HepG2 (cell line): ENCODE measurements around the gene TTC31. TPM values are rescaled to one million over a fixed set of nuclear protein-coding genes. Genes with fewer than 3 reads are reported as not detected.

Experiments used
- AHR ChIP-seq: IDR thresholded peaks from 2 replicates; pipeline ENCODE4 v1.6.1; 2018; ENCODE audit warnings: missing genetic modification reagents, missing compliant biosample characterization
- CCAR2 ChIP-seq: fragments of 200-400 bp; formaldehyde crosslinking; optimal IDR thresholded peaks from 2 replicates; pipeline ENCODE3; 2018; ENCODE audit warnings: low read depth, mild to moderate bottlenecking, low read length, moderate library complexity
- CHD2 ChIP-seq: IDR thresholded peaks from 2 replicates; pipeline ENCODE4 v1.6.1; 2011; ENCODE audit warnings: low read depth, low read length, improper control_type of control experiment
- DDIT3 ChIP-seq: sonication (generic); formaldehyde crosslinking; IDR thresholded peaks from 2 replicates; pipeline ENCODE4 v1.4.0; 2020; ENCODE audit warnings: mild to moderate bottlenecking, missing genetic modification reagents
- ELK4 ChIP-seq: sonication (generic); formaldehyde crosslinking; IDR thresholded peaks from 2 replicates; pipeline ENCODE4 v1.9.0; 2021; ENCODE audit warnings: missing genetic modification reagents, borderline replicate concordance
- GPBP1L1 ChIP-seq: sonication (generic); formaldehyde crosslinking; IDR thresholded peaks from 2 replicates; pipeline ENCODE4 v1.5.0; 2020; ENCODE audit warnings: mild to moderate bottlenecking, missing genetic modification reagents
- GPN1 ChIP-seq: sonication (generic); formaldehyde crosslinking; IDR thresholded peaks from 2 replicates; pipeline ENCODE4 v1.5.1; 2020; ENCODE audit warnings: missing genetic modification reagents, borderline replicate concordance
- GTF3A ChIP-seq: sonication (generic); formaldehyde crosslinking; conservative IDR thresholded peaks from 2 replicates; pipeline ENCODE4 v1.4.0; 2020; ENCODE audit warnings: mild to moderate bottlenecking, missing genetic modification reagents
- HNF4G ChIP-seq, 2 experiments: sonication (generic) in 1 of 2; formaldehyde crosslinking in 1 of 2; IDR thresholded peaks; 2 replicates each; pipeline versions ENCODE4 v1.4.0 to v1.6.1; 2011 to 2020; ENCODE audit warnings: borderline replicate concordance in 2 of 2, low read depth in 2 of 2, mild to moderate bottlenecking in 2 of 2, low read length in 1 of 2, missing genetic modification reagents in 1 of 2, moderate library complexity in 1 of 2
- HNRNPLL ChIP-seq: fragments of 200-400 bp; formaldehyde crosslinking; IDR thresholded peaks from 2 replicates; pipeline ENCODE4 v1.6.1; 2017; ENCODE audit warnings: mild to moderate bottlenecking, low read depth, low read length; ENCODE audit not compliant: poor library complexity, severe bottlenecking
- TBX3 ChIP-seq: fragments of 450-650 bp; IDR thresholded peaks from 2 replicates; pipeline ENCODE4 v1.6.1; 2017; ENCODE audit warnings: antibody characterized with exemption, mild to moderate bottlenecking, inconsistent platforms, borderline replicate concordance
- ZNF207 ChIP-seq: fragments of 450-650 bp; IDR thresholded peaks from 2 replicates; pipeline ENCODE4 v1.6.1; 2016; ENCODE audit warnings: antibody characterized with exemption, borderline replicate concordance
- ZNF276 ChIP-seq: sonication (generic); formaldehyde crosslinking; IDR thresholded peaks from 2 replicates; pipeline ENCODE4 v1.4.0; 2020; ENCODE audit warnings: mild to moderate bottlenecking, low read depth, missing genetic modification reagents
- ZNF362 ChIP-seq: sonication (generic); formaldehyde crosslinking; IDR thresholded peaks from 2 replicates; pipeline ENCODE4 v1.4.0; 2020; ENCODE audit warnings: missing genetic modification reagents, mild to moderate bottlenecking, borderline replicate concordance
- ZNF503 ChIP-seq: sonication (generic); formaldehyde crosslinking; IDR thresholded peaks from 2 replicates; pipeline ENCODE4 v1.4.0; 2020; ENCODE audit warnings: missing genetic modification reagents
- ZNF800 ChIP-seq: sonication (generic); formaldehyde crosslinking; IDR thresholded peaks from 2 replicates; pipeline ENCODE4 v1.4.0; 2020; ENCODE audit warnings: missing genetic modification reagents
- polyA plus RNA-seq, 8 experiments: library from polyadenylated mRNA; depleted of rRNA in 3 of 8; stranded (reverse) in 7 of 8; unstranded in 1 of 8; fragments of >200 nt; fragmentation: Illumina TruSeq in 4 of 8; extraction: Trizol in 4 of 8; gene quantifications; 2 replicates each; pipeline versions ENCODE4 v1.2.1 to v1.2.3, GENCODE V29; 2011 to 2016; ENCODE audit warnings: low read depth in 4 of 8, missing spikeins in 1 of 8, mixed read lengths in 1 of 8; ENCODE audit not compliant: insufficient read depth in 1 of 8
- total RNA-seq, 5 experiments: library from RNA; depleted of rRNA; stranded (reverse); fragments of >200 nt; fragmentation: Illumina TruSeq; extraction: Trizol; gene quantifications; 2 replicates each; pipeline ENCODE4 v1.2.3, GENCODE V29; 2016; ENCODE audit warnings: low read depth in 1 of 5

The TTC31 gene
- total and polyA plus RNA-seq, 2 of the 13 experiments (the other 11 are each of a cell fraction or from before 2014, with no cell fraction given), result 28.3 to 39.5 TPM

- peak; percentile 82 for TF ChIP-seq ZNF276 (CRISPR knock-in tag)
- TF ChIP-seq GPBP1L1 (CRISPR knock-in tag), result no peak
- no peak for TF ChIP-seq HNF4G (IDR thresholded peaks at IDR 0.05; ENCODE audit: borderline replicate concordance, low read depth, low read length)
- TF ChIP-seq HNF4G (CRISPR knock-in tag; IDR thresholded peaks at IDR 0.05; ENCODE audit: borderline replicate concordance, low read depth), result peak; percentile 92
- TF ChIP-seq AHR (CRISPR knock-in tag), result peak; percentile 90; the same call in 1 of the 2 replicates
- no peak for TF ChIP-seq ZNF207
- peak; percentile 78 for TF ChIP-seq HNRNPLL
- peak; percentile 89 for TF ChIP-seq ZNF503
- no peak; the same call in 1 of the 2 replicates for TF ChIP-seq TBX3
- TF ChIP-seq ZNF800 (CRISPR knock-in tag), result 0 out of 2 replicates have a peak, but pooled peaks have one; percentile 46
- 0 out of 2 replicates have a peak, but pooled peaks have one; percentile 62 for TF ChIP-seq CHD2
- no peak; the same call in 1 of the 2 replicates for TF ChIP-seq ELK4 (CRISPR knock-in tag)
- no peak for TF ChIP-seq DDIT3 (CRISPR knock-in tag)
- TF ChIP-seq CCAR2, result no peak
- no peak; the same call in 1 of the 2 replicates for TF ChIP-seq GPN1
- TF ChIP-seq ZNF362 (CRISPR knock-in tag), result peak; percentile 79
- TF ChIP-seq GTF3A (CRISPR knock-in tag), result no peak
Measured at GRCh38 chr2:74472086-74472944, 10.6 kb upstream of the TTC31 start, which contains the start of gene MRPL53 (continued).
